ENCODE results near the gene HSD3B2. TPM values are rescaled to one million over a fixed set of nuclear protein-coding genes. Genes with fewer than 3 reads are reported as not detected.

HSD3B2 gene
- total RNA-seq, 8 experiments from 2014 or later, result 0.38 to 1.0 TPM; not detected in 6

GRCh38 chr1:119470958-119471357, 56.0 kb downstream of the HSD3B2 start:
- Histone ChIP-seq H3K4me1 (replicated peaks in 1 of 2) (no peaks in the 10 kb centered on the region), H3K27ac (no peak overlapping the region), H3K4me3 (no peak overlapping the region)
- in situ Hi-C loops (cut with MboI; ENCODE audit: low pct_unique_long_range_greater_than_20kb in 2 of 9, low sequenced_read_pairs in 9 of 9, unreplicated experiment in 9 of 9), result loop anchor here in 1 of 9 experiments (10.0 kb wide), 1 partner anchor 96 kb away; no protein-coding TSS in a partner anchor
- ATAC-seq (replicated peaks in 6 of 8), result no peak
- 20 to 92% (median 79%) methylated on average over 2 to 7 of the region's 7 CpGs; no CpG with 5 or more reads in 1 of the 10 experiments for WGBS, 10 experiments

DNA sequence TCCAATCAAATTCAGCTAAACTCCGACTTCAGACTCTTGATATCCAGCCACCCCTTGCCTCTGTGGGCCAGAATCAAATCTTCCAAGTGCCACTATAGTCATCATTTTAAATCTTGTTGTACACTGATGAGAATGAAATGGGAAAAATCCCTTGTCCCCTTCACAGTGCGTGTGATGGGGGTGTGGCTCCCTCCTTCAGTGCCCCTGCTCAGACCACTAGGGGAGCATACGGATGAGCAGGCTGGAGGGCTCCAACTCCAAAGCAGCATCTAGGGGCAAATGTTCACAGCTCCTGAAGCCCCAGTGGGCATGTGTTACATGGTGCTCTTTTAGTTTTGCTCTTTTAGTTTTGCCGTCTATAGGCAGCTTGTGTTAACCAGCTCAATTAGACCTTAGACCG, 56.6 kb downstream of the HSD3B2 start:
- Histone ChIP-seq H3K4me3 (no peak overlapping the region), H3K27ac (no peak overlapping the region), H3K4me1 (replicated peaks in 1 of 2) (no peaks in the 10 kb centered on the region)
- no peak for ATAC-seq (replicated peaks in 6 of 8)
- in situ Hi-C loops (cut with MboI; ENCODE audit: low pct_unique_long_range_greater_than_20kb in 2 of 9, low sequenced_read_pairs in 9 of 9, unreplicated experiment in 9 of 9), result loop anchor here in 1 of 9 experiments (10.0 kb wide), 1 partner anchor 97 kb away; no protein-coding TSS in a partner anchor
- WGBS, 10 experiments, result 60 to 100% (median 73%) methylated on average over 1 to 5 of the region's 5 CpGs; no CpG with 5 or more reads in 2 of the 10 experiments

GRCh38 chr1:119472080-119472818, 57.3 kb downstream of the HSD3B2 start:
- 11 to 83% (median 65%) methylated on average over 1 to 5 of the region's 5 CpGs; no CpG with 5 or more reads in 1 of the 10 experiments for WGBS, 10 experiments
- no peak overlapping the region for H3K27ac ChIP-seq
- no peak for ATAC-seq (replicated peaks in 6 of 8)
- H3K4me3 ChIP-seq, result no peak overlapping the region
- in situ Hi-C loops (cut with MboI; ENCODE audit: low pct_unique_long_range_greater_than_20kb in 2 of 9, low sequenced_read_pairs in 9 of 9, unreplicated experiment in 9 of 9), result loop anchor here in 1 of 9 experiments (10.0 kb wide), 1 partner anchor 97 kb away; no protein-coding TSS in a partner anchor
- no peaks in the 10 kb centered on the region for H3K4me1 ChIP-seq (replicated peaks in 1 of 2)

Other genes with a start within 250 kb of the HSD3B2 start
- 10 to 100 TPM in 1 of 8 experiments, under 1 TPM in 2, not detected in 5; 0.24 to 86.3 (median 0.33) TPM for gene HAO2, start 46.4 kb upstream of the HSD3B2 start, total RNA-seq
- gene HSD3B1, start 92.1 kb downstream of the HSD3B2 start, total RNA-seq, result 1 to 10 TPM in 1 of 8 experiments, under 1 TPM in 4, not detected in 3; 0.18 to 1.5 (median 0.49) TPM
- gene ZNF697, start 233.1 kb downstream of the HSD3B2 start, total RNA-seq, result 10 to 100 TPM; 10.8 to 47.7 (median 29.9) TPM